GM12878 (cell line): ENCODE measurements around the gene CACNA2D1. TPM values are rescaled to one million over a fixed set of nuclear protein-coding genes. Genes with fewer than 3 reads are reported as not detected.

ENCODE experiments used
- ATAC-seq: fragments of 200-7000 bp; cut with Tn5 transposase; 3 replicates; pipeline ENCODE4 v1.9.1; 2020; ENCODE audit warnings: mild to moderate bottlenecking, moderate library complexity
- BruUV-seq: library from RNA; stranded (reverse); fragments of 400-500 nt; replicated peaks from 2 replicates; lab custom pipeline; 2021; lab: Mats Ljungman, UMichigan
- CTCF ChIA-PET: fragments of 300-600 bp; sonication (Branson Sonifier 250); formaldehyde crosslinking; extraction: SDS; loops from one replicate; lab custom pipeline; 2021; ENCODE audit warnings: inconsistent platforms; lab: Yijun Ruan, JAX
- POLR2A ChIA-PET: fragments of 350-600 bp; formaldehyde crosslinking; extraction: SDS; loops from one replicate; lab custom pipeline; 2021; ENCODE audit warnings: inconsistent platforms; lab: Charles Lee
- RAD21 ChIA-PET: fragments of 300-600 bp; sonication (Branson Sonifier 250); formaldehyde crosslinking; loops from one replicate; lab custom pipeline; 2023; ENCODE audit warnings: antibody characterized with exemption; ENCODE audit not compliant: unreplicated experiment; lab: Charles Lee
- SMC1A ChIA-PET: fragments of 300-600 bp; sonication (Branson Sonifier 250); formaldehyde crosslinking; loops from one replicate; lab custom pipeline; 2023; ENCODE audit not compliant: unreplicated experiment, uncharacterized antibody; lab: Charles Lee
- DNase-seq: peaks from one replicate; pipeline ENCODE4 v3.0.0-alpha.2; 2011; ENCODE audit warnings: low read depth, low spot score
- FAIRE-seq: peaks from 3 replicates; lab custom pipeline; 2011; peaks lifted over from hg19 to GRCh38; lab: Jason Lieb, UNC
- H2AFZ ChIP-seq: 2 replicates; pipeline ENCODE4 v1.6.0; 2011; ENCODE audit warnings: low read depth, low read length, control low read depth; ENCODE audit not compliant: control insufficient read depth
- H3K27ac ChIP-seq: 2 replicates; pipeline ENCODE4 v1.5.1; 2011; ENCODE audit warnings: control low read depth; ENCODE audit not compliant: control insufficient read depth, insufficient read depth
- H3K27me3 ChIP-seq, 2 experiments: replicated peaks in 1 of 2; 2 replicates each; pipeline versions ENCODE4 v1.6.0 to v1.6.1; 2011; ENCODE audit warnings: low read length in 1 of 2; ENCODE audit not compliant: control insufficient read depth in 2 of 2, insufficient read depth in 2 of 2
- H3K36me3 ChIP-seq, 2 experiments: 2 replicates each; pipeline ENCODE4 v1.5.1; 2011; ENCODE audit warnings: low read length in 1 of 2; ENCODE audit not compliant: control insufficient read depth in 2 of 2, insufficient read depth in 2 of 2
- H3K4me1 ChIP-seq: 2 replicates; pipeline ENCODE4 v1.6.1; 2011; ENCODE audit warnings: mild to moderate bottlenecking, low read length, moderate library complexity, mixed read lengths; ENCODE audit not compliant: control insufficient read depth, insufficient read depth
- H3K4me2 ChIP-seq: 2 replicates; pipeline ENCODE4 v1.6.0; 2011; ENCODE audit warnings: control low read depth; ENCODE audit not compliant: control insufficient read depth, insufficient read depth
- H3K4me3 ChIP-seq: fragments of 200-600 bp; sonication (generic); 2 replicates; pipeline ENCODE4 v1.5.1; 2016
- H3K79me2 ChIP-seq: 2 replicates; pipeline ENCODE4 v1.6.0; 2011; ENCODE audit warnings: low read length; ENCODE audit not compliant: control insufficient read depth, insufficient read depth
- H3K9ac ChIP-seq: 2 replicates; pipeline ENCODE4 v1.8.0; 2011; ENCODE audit warnings: low read length, control low read depth, mixed read lengths; ENCODE audit not compliant: control insufficient read depth, insufficient read depth
- H3K9me3 ChIP-seq: replicated peaks from 3 replicates; pipeline ENCODE4 v1.5.1; 2011; ENCODE audit warnings: mild to moderate bottlenecking, low read length; ENCODE audit not compliant: control insufficient read depth, insufficient read depth
- H4K20me1 ChIP-seq: 2 replicates; pipeline ENCODE4 v1.6.0; 2011; ENCODE audit not compliant: control insufficient read depth, insufficient read depth
- BCLAF1 ChIP-seq: fragments of 450-650 bp; IDR thresholded peaks from 2 replicates; pipeline ENCODE4 v1.6.1; 2017; ENCODE audit warnings: antibody characterized with exemption, mild to moderate bottlenecking, moderate library complexity
- CREM ChIP-seq: IDR thresholded peaks from 2 replicates; pipeline ENCODE4 v1.6.1; 2014; ENCODE audit warnings: antibody characterized with exemption, low read depth
- EED ChIP-seq: sonication (generic); IDR thresholded peaks from 2 replicates; pipeline ENCODE4 v1.6.1; 2016; ENCODE audit warnings: antibody characterized with exemption, low read depth
- EP300 ChIP-seq, 2 experiments: fragments of 150-350 bp in 1 of 2; IDR thresholded peaks; 2 replicates each; pipeline ENCODE4 v1.6.1; 2011 to 2012; ENCODE audit warnings: low read depth in 2 of 2, low read length in 2 of 2, borderline replicate concordance in 1 of 2, improper control_type of control experiment in 1 of 2, inconsistent platforms in 1 of 2; ENCODE audit not compliant: control insufficient read depth in 1 of 2
- FOXK2 ChIP-seq: fragments of 450-650 bp; IDR thresholded peaks from 2 replicates; pipeline ENCODE4 v1.6.1; 2017; ENCODE audit warnings: mild to moderate bottlenecking, moderate library complexity
- JUNB ChIP-seq: IDR thresholded peaks from 2 replicates; pipeline ENCODE4 v1.6.1; 2016; ENCODE audit warnings: antibody characterized with exemption, mild to moderate bottlenecking
- KDM1A ChIP-seq: fragments of 200-600 bp; sonication (generic); IDR thresholded peaks from 2 replicates; pipeline ENCODE4 v1.6.1; 2016; ENCODE audit warnings: borderline replicate concordance
- MYB ChIP-seq: fragments of 150-350 bp; IDR thresholded peaks from 2 replicates; pipeline ENCODE4 v1.6.1; 2014; ENCODE audit warnings: mild to moderate bottlenecking, low read depth, low read length, borderline replicate concordance
- SREBF2 ChIP-seq: IDR thresholded peaks from 2 replicates; pipeline ENCODE4 v1.6.1; 2012; ENCODE audit warnings: mild to moderate bottlenecking, low read length
- SUZ12 ChIP-seq: fragments of 200-600 bp; sonication (generic); IDR thresholded peaks from one replicate; pipeline ENCODE4 v1.6.1; 2018; ENCODE audit warnings: antibody characterized with exemption, mild to moderate bottlenecking; ENCODE audit not compliant: unreplicated experiment
- TAF1 ChIP-seq: IDR thresholded peaks from 2 replicates; pipeline ENCODE4 v1.6.1; 2011; ENCODE audit warnings: mild to moderate bottlenecking, low read depth, low read length, borderline replicate concordance
- YY1 ChIP-seq: IDR thresholded peaks from 2 replicates; pipeline ENCODE4 v1.6.1; 2011; ENCODE audit warnings: low read depth, mild to moderate bottlenecking, low read length
- ZNF217 ChIP-seq: fragments of 450-650 bp; IDR thresholded peaks from 2 replicates; pipeline ENCODE4 v1.6.1; 2017; ENCODE audit warnings: antibody characterized with exemption, mild to moderate bottlenecking
- ZNF24 ChIP-seq: fragments of 450-650 bp; IDR thresholded peaks from 2 replicates; pipeline ENCODE4 v1.6.1; 2017; ENCODE audit warnings: antibody characterized with exemption, mild to moderate bottlenecking
- ZNF622 ChIP-seq: fragments of 450-650 bp; IDR thresholded peaks from 2 replicates; pipeline ENCODE4 v1.6.1; 2017; ENCODE audit warnings: mild to moderate bottlenecking, inconsistent platforms
- WGBS: methylation state at CpG from one replicate; pipeline ENCODE4 v1.1.6; 2016; ENCODE audit warnings: low lambda C conversion rate; ENCODE audit not compliant: insufficient replicate concordance, insufficient coverage; ENCODE audit errors: missing lambda C conversion rate; 5-methylcytosine and 5-hydroxymethylcytosine counted together
- in situ Hi-C: fragments of 300-500 bp; cut with MboI; formaldehyde crosslinking; loops from 9 replicates; pipeline ENCODE4 v1.14.3; 2018; ENCODE audit warnings: mixed read lengths
- intact Hi-C: fragments of 100-400 bp; cut with micrococcal nuclease; formaldehyde crosslinking; loops from one replicate; pipeline ENCODE4 v1.14.2; 2022; ENCODE audit not compliant: unreplicated experiment
- polyA plus RNA-seq, 11 experiments: library from polyadenylated mRNA; depleted of rRNA in 4 of 11; unstranded in 6 of 11; stranded (reverse) in 5 of 11; fragments of >200 nt; fragmentation: Nextera tagmentation in 4 of 11; fragmentation: Illumina TruSeq in 1 of 11; extraction: Ambion mirVana in 4 of 11; extraction: Trizol in 1 of 11; gene quantifications; 1 replicate in 1 of 11; 2 replicates in 10 of 11; pipeline versions ENCODE4 v1.2.1 to v1.2.3, GENCODE V29; 2011 to 2016; ENCODE audit warnings: inconsistent platforms in 2 of 11, missing spikeins in 2 of 11, low read depth in 1 of 11
- total RNA-seq, 4 experiments: library from RNA; depleted of rRNA in 3 of 4; stranded (reverse); fragments of >200 nt in 3 of 4; fragmentation: Illumina TruSeq in 1 of 4; extraction: Trizol in 1 of 4; gene quantifications; 2 replicates each; pipeline versions ENCODE4 v1.2.1 to v1.2.3, GENCODE V29; 2013 to 2021
- TF ChIP-seq, protein P1 (sequence below): fragments of 450-650 bp; formaldehyde crosslinking; IDR thresholded peaks from 2 replicates; pipeline ENCODE4 v1.4.0; 2020; ENCODE audit warnings: mild to moderate bottlenecking, moderate library complexity
- TF ChIP-seq, protein P2 (sequence below): fragments of 450-650 bp; IDR thresholded peaks from 2 replicates; pipeline ENCODE4 v1.6.1; 2017; ENCODE audit warnings: mild to moderate bottlenecking

The CACNA2D1 gene
- total and polyA plus RNA-seq, 10 of the 15 experiments (the other 5 are each of a cell fraction or from before 2014, with no cell fraction given), result 0.14 to 14.8 (median 0.97) TPM

- TF ChIP-seq BCLAF1 (no peak), ZNF24 (no peak), SUZ12 (no peak), MYB (no peak)
- TF ChIP-seq, all 136 proteins: peak for 0
Measured at GRCh38 chr7:82202965-82203364, 240.6 kb downstream of the CACNA2D1 start (continued).

DNA sequence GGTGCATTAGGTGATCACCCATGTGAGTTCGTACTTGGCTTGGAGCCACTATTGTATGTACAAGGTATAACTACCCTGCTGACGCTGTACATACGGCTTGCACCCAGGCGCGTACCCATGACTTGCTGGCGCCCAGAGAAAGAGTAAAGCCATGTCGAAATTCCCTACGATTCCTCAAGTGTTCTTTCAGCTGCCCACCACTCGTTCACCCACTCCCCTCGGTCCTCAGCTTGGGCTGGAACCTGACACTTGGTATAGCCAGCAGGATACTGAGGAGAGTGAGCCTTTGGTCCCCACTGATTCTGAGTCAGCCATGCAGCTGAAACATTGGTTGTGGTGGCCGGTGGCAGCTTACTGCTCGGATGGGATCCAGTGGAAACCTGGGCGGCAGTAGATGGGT, 241.5 kb downstream of the CACNA2D1 start:
- Histone ChIP-seq H3K4me3 (no peak overlapping the region), H3K36me3 (no peaks in the 10 kb centered on the region), H3K9me3 (no peaks in the 10 kb centered on the region), H3K4me2 (no peak overlapping the region), H3K9ac (no peak overlapping the region), H3K27me3 (no peaks in the 10 kb centered on the region), H4K20me1 (no peaks in the 10 kb centered on the region), H2AFZ (no peak overlapping the region), H3K27ac (no peak overlapping the region), H3K4me1 (no peaks in the 10 kb centered on the region), H3K79me2 (no peaks in the 10 kb centered on the region)
- ATAC-seq (no peak), DNase-seq (no peak), FAIRE-seq (no peak)
- no TSS peak for BruUV-seq
- ChIA-PET SMC1A (interaction anchor here (1.6 kb wide), 1 partner anchor 15 kb away, joined by 3 read pairs; no protein-coding TSS in a partner anchor), RAD21 (no interaction called here), POLR2A (interaction anchor here (0.6 kb wide), 1 partner anchor 553 kb away, joined by 4 read pairs; no protein-coding TSS in a partner anchor), CTCF (no interaction called here)
- in situ Hi-C loops, result no loop called here
- intact Hi-C loops, result no loop called here
- 25% methylated on average over 11 of the region's 13 CpGs for whole genome bisulfite sequencing
- no peak for TF ChIP-seq FOXK2
- TF ChIP-seq, protein P1, sequence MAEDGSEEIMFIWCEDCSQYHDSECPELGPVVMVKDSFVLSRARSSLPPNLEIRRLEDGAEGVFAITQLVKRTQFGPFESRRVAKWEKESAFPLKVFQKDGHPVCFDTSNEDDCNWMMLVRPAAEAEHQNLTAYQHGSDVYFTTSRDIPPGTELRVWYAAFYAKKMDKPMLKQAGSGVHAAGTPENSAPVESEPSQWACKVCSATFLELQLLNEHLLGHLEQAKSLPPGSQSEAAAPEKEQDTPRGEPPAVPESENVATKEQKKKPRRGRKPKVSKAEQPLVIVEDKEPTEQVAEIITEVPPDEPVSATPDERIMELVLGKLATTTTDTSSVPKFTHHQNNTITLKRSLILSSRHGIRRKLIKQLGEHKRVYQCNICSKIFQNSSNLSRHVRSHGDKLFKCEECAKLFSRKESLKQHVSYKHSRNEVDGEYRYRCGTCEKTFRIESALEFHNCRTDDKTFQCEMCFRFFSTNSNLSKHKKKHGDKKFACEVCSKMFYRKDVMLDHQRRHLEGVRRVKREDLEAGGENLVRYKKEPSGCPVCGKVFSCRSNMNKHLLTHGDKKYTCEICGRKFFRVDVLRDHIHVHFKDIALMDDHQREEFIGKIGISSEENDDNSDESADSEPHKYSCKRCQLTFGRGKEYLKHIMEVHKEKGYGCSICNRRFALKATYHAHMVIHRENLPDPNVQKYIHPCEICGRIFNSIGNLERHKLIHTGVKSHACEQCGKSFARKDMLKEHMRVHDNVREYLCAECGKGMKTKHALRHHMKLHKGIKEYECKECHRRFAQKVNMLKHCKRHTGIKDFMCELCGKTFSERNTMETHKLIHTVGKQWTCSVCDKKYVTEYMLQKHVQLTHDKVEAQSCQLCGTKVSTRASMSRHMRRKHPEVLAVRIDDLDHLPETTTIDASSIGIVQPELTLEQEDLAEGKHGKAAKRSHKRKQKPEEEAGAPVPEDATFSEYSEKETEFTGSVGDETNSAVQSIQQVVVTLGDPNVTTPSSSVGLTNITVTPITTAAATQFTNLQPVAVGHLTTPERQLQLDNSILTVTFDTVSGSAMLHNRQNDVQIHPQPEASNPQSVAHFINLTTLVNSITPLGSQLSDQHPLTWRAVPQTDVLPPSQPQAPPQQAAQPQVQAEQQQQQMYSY (CRISPR knock-in tag), result no peak
- no peak for TF ChIP-seq ZNF622
- TF ChIP-seq, protein P2, sequence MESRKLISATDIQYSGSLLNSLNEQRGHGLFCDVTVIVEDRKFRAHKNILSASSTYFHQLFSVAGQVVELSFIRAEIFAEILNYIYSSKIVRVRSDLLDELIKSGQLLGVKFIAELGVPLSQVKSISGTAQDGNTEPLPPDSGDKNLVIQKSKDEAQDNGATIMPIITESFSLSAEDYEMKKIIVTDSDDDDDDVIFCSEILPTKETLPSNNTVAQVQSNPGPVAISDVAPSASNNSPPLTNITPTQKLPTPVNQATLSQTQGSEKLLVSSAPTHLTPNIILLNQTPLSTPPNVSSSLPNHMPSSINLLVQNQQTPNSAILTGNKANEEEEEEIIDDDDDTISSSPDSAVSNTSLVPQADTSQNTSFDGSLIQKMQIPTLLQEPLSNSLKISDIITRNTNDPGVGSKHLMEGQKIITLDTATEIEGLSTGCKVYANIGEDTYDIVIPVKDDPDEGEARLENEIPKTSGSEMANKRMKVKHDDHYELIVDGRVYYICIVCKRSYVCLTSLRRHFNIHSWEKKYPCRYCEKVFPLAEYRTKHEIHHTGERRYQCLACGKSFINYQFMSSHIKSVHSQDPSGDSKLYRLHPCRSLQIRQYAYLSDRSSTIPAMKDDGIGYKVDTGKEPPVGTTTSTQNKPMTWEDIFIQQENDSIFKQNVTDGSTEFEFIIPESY, result no peak
- no peak for TF ChIP-seq YY1
- TF ChIP-seq EED, result no peak
- no peak for TF ChIP-seq EP300 (IDR thresholded peaks at IDR 0.05; ENCODE audit: borderline replicate concordance in 1 of 2, control insufficient read depth in 1 of 2, low read depth in 2 of 2, low read length in 2 of 2)
- no peak for TF ChIP-seq KDM1A
- no peak for TF ChIP-seq TAF1
- TF ChIP-seq ZNF217, result no peak
- TF ChIP-seq JUNB, result no peak
- TF ChIP-seq CREM, result no peak
- TF ChIP-seq SREBF2, result no peak
